ENCODE data around the gene ARGLU1.

The ARGLU1 gene

GRCh38 chr13:106506286-106506685, 61.7 kb downstream of the ARGLU1 start:
- no peak for DNase-seq (ENCODE audit: low spot score)
- H3K14ac ChIP-seq (ENCODE audit: low read length) = no peak overlapping the region
- H2AK5ac ChIP-seq (ENCODE audit: low read depth, low read length) = no peak overlapping the region
- no peak overlapping the region for H3K18ac ChIP-seq (ENCODE audit: low read length)
- no peak overlapping the region for H3K4ac ChIP-seq (ENCODE audit: low read length)
- H3K9me3 ChIP-seq (replicated peaks in 1 of 2; ENCODE audit: control insufficient read depth in 2 of 2, insufficient read depth in 1 of 2, low read depth in 1 of 2, low read length in 2 of 2) = peaks cover 0 to 27% of the 10 kb centered on the region in 2 donors
- no peak overlapping the region for H3K27ac ChIP-seq (replicated peaks; ENCODE audit: low read length)
- H3K36me3 ChIP-seq (replicated peaks in 1 of 2; ENCODE audit: control insufficient read depth in 2 of 2, insufficient read depth in 2 of 2, low read length in 2 of 2) = peaks cover 20 to 99% of the 10 kb centered on the region in 2 donors
- H2BK12ac ChIP-seq (ENCODE audit: low read length) = no peak overlapping the region
- H2BK120ac ChIP-seq (ENCODE audit: low read depth, low read length) = no peak overlapping the region
- no peak overlapping the region for H2AFZ ChIP-seq (ENCODE audit: low read length)
- no peak overlapping the region for H3K9ac ChIP-seq (ENCODE audit: low read depth, low read length, poor library complexity)
- no peaks in the 10 kb centered on the region for H3K27me3 ChIP-seq (ENCODE audit: control insufficient read depth in 3 of 3, insufficient read depth in 3 of 3, low read depth in 1 of 3, low read length in 3 of 3)
- no peak overlapping the region for H3K23ac ChIP-seq (ENCODE audit: low read depth, low read length, poor library complexity)
- WGBS, 2 donors (ENCODE audit: extremely low coverage in 2 of 2, insufficient read length in 2 of 2, insufficient replicate concordance in 1 of 2) = no CpG with 5 or more reads among the region's 2 CpGs
- H4K91ac ChIP-seq (ENCODE audit: low read depth, low read length, poor library complexity) = no peak overlapping the region
- H2BK15ac ChIP-seq (ENCODE audit: low read length) = no peak overlapping the region
- no peak overlapping the region for H3K4me2 ChIP-seq (ENCODE audit: insufficient read depth, low read length, poor library complexity, severe bottlenecking)
- H3K4me1 ChIP-seq (ENCODE audit: control insufficient read depth in 2 of 2, insufficient read depth in 1 of 2, low read depth in 1 of 2, low read length in 2 of 2) = peaks cover 4 to 5% of the 10 kb centered on the region in 2 donors
- peaks cover 2% of the 10 kb centered on the region for H3K79me1 ChIP-seq (ENCODE audit: low read depth, low read length)
- no peak overlapping the region for H4K8ac ChIP-seq (ENCODE audit: low read depth, low read length)
- H2BK5ac ChIP-seq (ENCODE audit: low read length) = no peak overlapping the region
- H3K4me3 ChIP-seq (ENCODE audit: low read length in 2 of 2) = no peak overlapping the region

GRCh38 chr13:106505732-106506131, 62.2 kb downstream of the ARGLU1 start:
- no peak overlapping the region for H3K4me2 ChIP-seq (ENCODE audit: insufficient read depth, low read length, poor library complexity, severe bottlenecking)
- H3K4me3 ChIP-seq (ENCODE audit: low read length in 2 of 2) = no peak overlapping the region
- no peak overlapping the region for H3K23ac ChIP-seq (ENCODE audit: low read depth, low read length, poor library complexity)
- no peak overlapping the region for H2BK120ac ChIP-seq (ENCODE audit: low read depth, low read length)
- no peak overlapping the region for H3K18ac ChIP-seq (ENCODE audit: low read length)
- peaks cover 4 to 5% of the 10 kb centered on the region in 2 donors for H3K4me1 ChIP-seq (ENCODE audit: control insufficient read depth in 2 of 2, insufficient read depth in 1 of 2, low read depth in 1 of 2, low read length in 2 of 2)
- no peak overlapping the region for H3K14ac ChIP-seq (ENCODE audit: low read length)
- no peak overlapping the region for H2BK15ac ChIP-seq (ENCODE audit: low read length)
- DNase-seq (ENCODE audit: low spot score) = no peak
- no peak overlapping the region for H2BK5ac ChIP-seq (ENCODE audit: low read length)
- no peak overlapping the region for H2BK12ac ChIP-seq (ENCODE audit: low read length)
- H3K79me1 ChIP-seq (ENCODE audit: low read depth, low read length) = peaks cover 2% of the 10 kb centered on the region
- H3K27me3 ChIP-seq (ENCODE audit: control insufficient read depth in 3 of 3, insufficient read depth in 3 of 3, low read depth in 1 of 3, low read length in 3 of 3) = no peaks in the 10 kb centered on the region
- H3K9me3 ChIP-seq (replicated peaks in 1 of 2; ENCODE audit: control insufficient read depth in 2 of 2, insufficient read depth in 1 of 2, low read depth in 1 of 2, low read length in 2 of 2) = peaks cover 0 to 25% of the 10 kb centered on the region in 2 donors
- no CpG with 5 or more reads among the region's 4 CpGs for WGBS, 2 donors (ENCODE audit: extremely low coverage in 2 of 2, insufficient read length in 2 of 2, insufficient replicate concordance in 1 of 2)
- H3K4ac ChIP-seq (ENCODE audit: low read length) = no peak overlapping the region
- no peak overlapping the region for H3K27ac ChIP-seq (replicated peaks; ENCODE audit: low read length)
- H2AK5ac ChIP-seq (ENCODE audit: low read depth, low read length) = no peak overlapping the region
- no peak overlapping the region for H2AFZ ChIP-seq (ENCODE audit: low read length)
- H3K36me3 ChIP-seq (replicated peaks in 1 of 2; ENCODE audit: control insufficient read depth in 2 of 2, insufficient read depth in 2 of 2, low read length in 2 of 2) = peaks cover 18 to 99% of the 10 kb centered on the region in 2 donors
- no peak overlapping the region for H3K9ac ChIP-seq (ENCODE audit: low read depth, low read length, poor library complexity)
- H4K91ac ChIP-seq (ENCODE audit: low read depth, low read length, poor library complexity) = no peak overlapping the region
- no peak overlapping the region for H4K8ac ChIP-seq (ENCODE audit: low read depth, low read length)

DNA sequence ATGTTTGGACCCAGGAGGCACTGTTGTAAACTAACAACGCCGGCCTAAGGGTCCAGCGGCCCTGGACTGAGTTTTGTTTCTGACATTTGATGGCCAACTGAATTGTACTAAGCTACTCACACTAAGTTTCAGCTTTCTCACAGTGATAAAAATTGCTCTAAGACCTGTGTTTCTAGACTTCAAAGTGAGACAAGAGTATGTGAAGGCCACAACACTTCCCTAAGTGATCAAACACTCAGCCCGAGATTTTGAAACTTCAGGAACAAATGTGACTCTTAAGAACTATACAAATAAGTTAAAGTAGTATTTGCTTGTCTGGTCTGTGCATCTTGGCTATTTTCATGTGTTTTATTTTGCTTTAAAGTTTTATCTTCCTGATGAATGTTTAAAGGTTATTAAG, 62.6 kb downstream of the ARGLU1 start:
- Histone ChIP-seq H2AK5ac (ENCODE audit: low read depth, low read length) (no peak overlapping the region), H4K8ac (ENCODE audit: low read depth, low read length) (no peak overlapping the region), H4K91ac (ENCODE audit: low read depth, low read length, poor library complexity) (no peak overlapping the region), H3K4me3 (ENCODE audit: low read length in 2 of 2) (no peak overlapping the region), H3K23ac (ENCODE audit: low read depth, low read length, poor library complexity) (no peak overlapping the region), H2BK15ac (ENCODE audit: low read length) (no peak overlapping the region), H3K79me1 (ENCODE audit: low read depth, low read length) (peaks cover under 1% of the 10 kb centered on the region), H3K4ac (ENCODE audit: low read length) (no peak overlapping the region), H2BK12ac (ENCODE audit: low read length) (no peak overlapping the region), H3K27me3 (ENCODE audit: control insufficient read depth in 3 of 3, insufficient read depth in 3 of 3, low read depth in 1 of 3, low read length in 3 of 3) (no peaks in the 10 kb centered on the region), H2BK5ac (ENCODE audit: low read length) (no peak overlapping the region), H3K4me2 (ENCODE audit: insufficient read depth, low read length, poor library complexity, severe bottlenecking) (no peak overlapping the region), H3K14ac (ENCODE audit: low read length) (no peak overlapping the region), H3K9me3 (replicated peaks in 1 of 2; ENCODE audit: control insufficient read depth in 2 of 2, insufficient read depth in 1 of 2, low read depth in 1 of 2, low read length in 2 of 2) (peaks cover 0 to 25% of the 10 kb centered on the region in 2 donors), H3K4me1 (ENCODE audit: control insufficient read depth in 2 of 2, insufficient read depth in 1 of 2, low read depth in 1 of 2, low read length in 2 of 2) (peaks cover 4 to 8% of the 10 kb centered on the region in 2 donors), H2AFZ (ENCODE audit: low read length) (no peak overlapping the region), H3K9ac (ENCODE audit: low read depth, low read length, poor library complexity) (no peak overlapping the region), H3K36me3 (replicated peaks in 1 of 2; ENCODE audit: control insufficient read depth in 2 of 2, insufficient read depth in 2 of 2, low read length in 2 of 2) (peaks cover 18 to 99% of the 10 kb centered on the region in 2 donors), H3K27ac (replicated peaks; ENCODE audit: low read length) (no peak overlapping the region), H2BK120ac (ENCODE audit: low read depth, low read length) (no peak overlapping the region), H3K18ac (ENCODE audit: low read length) (no peak overlapping the region)
- no CpG with 5 or more reads among the region's 4 CpGs for WGBS, 2 donors (ENCODE audit: extremely low coverage in 2 of 2, insufficient read length in 2 of 2, insufficient replicate concordance in 1 of 2)
- no peak for DNase-seq (ENCODE audit: low spot score)

- Histone ChIP-seq H3K36me3 (replicated peaks in 1 of 2; ENCODE audit: control insufficient read depth in 2 of 2, insufficient read depth in 2 of 2, low read length in 2 of 2) (peaks cover 18 to 99% of the 10 kb centered on the region in 2 donors), H2BK5ac (ENCODE audit: low read length) (no peak overlapping the region), H4K91ac (ENCODE audit: low read depth, low read length, poor library complexity) (no peak overlapping the region), H4K8ac (ENCODE audit: low read depth, low read length) (no peak overlapping the region), H2AK5ac (ENCODE audit: low read depth, low read length) (no peak overlapping the region), H2BK120ac (ENCODE audit: low read depth, low read length) (no peak overlapping the region), H3K4me3 (ENCODE audit: low read length in 2 of 2) (no peak overlapping the region), H3K4me1 (ENCODE audit: control insufficient read depth in 2 of 2, insufficient read depth in 1 of 2, low read depth in 1 of 2, low read length in 2 of 2) (peaks cover 6 to 19% of the 10 kb centered on the region in 2 donors), H3K4ac (ENCODE audit: low read length) (no peak overlapping the region), H3K14ac (ENCODE audit: low read length) (no peak overlapping the region), H2BK15ac (ENCODE audit: low read length) (no peak overlapping the region), H3K4me2 (ENCODE audit: insufficient read depth, low read length, poor library complexity, severe bottlenecking) (no peak overlapping the region), H3K9ac (ENCODE audit: low read depth, low read length, poor library complexity) (no peak overlapping the region), H3K79me1 (ENCODE audit: low read depth, low read length) (no peaks in the 10 kb centered on the region), H2BK12ac (ENCODE audit: low read length) (no peak overlapping the region), H3K23ac (ENCODE audit: low read depth, low read length, poor library complexity) (no peak overlapping the region), H3K9me3 (replicated peaks in 1 of 2; ENCODE audit: control insufficient read depth in 2 of 2, insufficient read depth in 1 of 2, low read depth in 1 of 2, low read length in 2 of 2) (peaks cover 0 to 22% of the 10 kb centered on the region in 2 donors), H3K27me3 (ENCODE audit: control insufficient read depth in 3 of 3, insufficient read depth in 3 of 3, low read depth in 1 of 3, low read length in 3 of 3) (no peaks in the 10 kb centered on the region), H2AFZ (ENCODE audit: low read length) (no peak overlapping the region), H3K27ac (replicated peaks; ENCODE audit: low read length) (no peak overlapping the region), H3K18ac (ENCODE audit: low read length) (no peak overlapping the region)
- no peak for DNase-seq (ENCODE audit: low spot score)
- WGBS, 2 donors (ENCODE audit: extremely low coverage in 2 of 2, insufficient read length in 2 of 2, insufficient replicate concordance in 1 of 2) = no CpG with 5 or more reads among the region's 9 CpGs
Measured at GRCh38 chr13:106503730-106504453, 64.0 kb downstream of the ARGLU1 start.
